HL-60 (cell line): ENCODE results near the gene GABPB1.

ENCODE experiments used
- DNase-seq, 2 experiments: peaks; one replicate each; pipeline ENCODE4 v3.0.0-alpha.2; 2010 to 2020; ENCODE audit warnings: low read depth in 1 of 2, low spot score in 1 of 2
- H3K27ac ChIP-seq: fragments of 250-450 bp; sonication (Bioruptor Pico); replicated peaks from 2 replicates; pipeline ENCODE4 v1.5.1; 2020; ENCODE audit warnings: mild to moderate bottlenecking, moderate library complexity
- H3K27me3 ChIP-seq: fragments of 250-450 bp; sonication (Bioruptor Pico); 2 replicates; pipeline ENCODE4 v1.5.1; 2021; ENCODE audit warnings: mild to moderate bottlenecking, moderate library complexity; ENCODE audit not compliant: insufficient read depth, poor library complexity, severe bottlenecking
- H3K4me3 ChIP-seq: replicated peaks from 2 replicates; pipeline ENCODE4 v1.5.1; 2011; ENCODE audit warnings: mild to moderate bottlenecking, control low read depth, low read length; ENCODE audit not compliant: insufficient read depth
- GABPA ChIP-seq: IDR thresholded peaks from 2 replicates; pipeline ENCODE4 v1.6.1; 2012; ENCODE audit warnings: low read depth
- POLR2AphosphoS5 ChIP-seq: IDR thresholded peaks from 2 replicates; pipeline ENCODE4 v1.6.1; 2012; ENCODE audit warnings: low read depth
- SPI1 ChIP-seq: IDR thresholded peaks from 2 replicates; pipeline ENCODE4 v1.6.1; 2012; ENCODE audit warnings: low read depth, mild to moderate bottlenecking, borderline replicate concordance
- TF ChIP-seq, protein P1 (sequence below): IDR thresholded peaks from one replicate; pipeline ENCODE4 v1.5.1; 2011; ENCODE audit warnings: low read length, control low read depth, inconsistent platforms; ENCODE audit not compliant: insufficient read depth
- TF ChIP-seq, protein P2 (sequence below): IDR thresholded peaks from 2 replicates; pipeline ENCODE4 v1.6.1; 2012; ENCODE audit warnings: low read depth; ENCODE audit not compliant: insufficient replicate concordance

GABPB1 gene

DNA sequence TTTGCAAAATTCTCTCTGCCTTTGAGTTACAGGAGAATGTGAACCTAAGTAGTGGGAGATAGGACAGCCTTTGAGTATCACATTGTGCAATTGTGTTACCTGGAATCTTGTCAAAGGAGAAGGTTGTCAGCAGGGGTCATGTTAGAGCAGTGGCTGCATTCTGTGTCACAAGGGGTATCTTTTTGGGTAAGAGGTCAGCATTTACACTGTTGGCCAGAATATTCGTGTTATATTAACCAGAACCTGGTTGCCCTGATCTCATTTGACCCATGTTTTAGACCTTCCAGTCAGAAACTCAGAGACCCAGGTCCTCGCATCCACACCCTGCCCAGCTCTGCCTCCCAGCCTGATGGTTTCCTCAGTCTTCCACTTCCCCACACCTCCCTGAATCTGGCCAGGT lies 116.7 kb downstream of the GABPB1 start:
- DNase-seq, result no peak
- Histone ChIP-seq H3K4me3 (no peak overlapping the region), H3K27me3 (no peaks in the 10 kb centered on the region), H3K27ac (no peak overlapping the region)
- TF ChIP-seq, protein P1, sequence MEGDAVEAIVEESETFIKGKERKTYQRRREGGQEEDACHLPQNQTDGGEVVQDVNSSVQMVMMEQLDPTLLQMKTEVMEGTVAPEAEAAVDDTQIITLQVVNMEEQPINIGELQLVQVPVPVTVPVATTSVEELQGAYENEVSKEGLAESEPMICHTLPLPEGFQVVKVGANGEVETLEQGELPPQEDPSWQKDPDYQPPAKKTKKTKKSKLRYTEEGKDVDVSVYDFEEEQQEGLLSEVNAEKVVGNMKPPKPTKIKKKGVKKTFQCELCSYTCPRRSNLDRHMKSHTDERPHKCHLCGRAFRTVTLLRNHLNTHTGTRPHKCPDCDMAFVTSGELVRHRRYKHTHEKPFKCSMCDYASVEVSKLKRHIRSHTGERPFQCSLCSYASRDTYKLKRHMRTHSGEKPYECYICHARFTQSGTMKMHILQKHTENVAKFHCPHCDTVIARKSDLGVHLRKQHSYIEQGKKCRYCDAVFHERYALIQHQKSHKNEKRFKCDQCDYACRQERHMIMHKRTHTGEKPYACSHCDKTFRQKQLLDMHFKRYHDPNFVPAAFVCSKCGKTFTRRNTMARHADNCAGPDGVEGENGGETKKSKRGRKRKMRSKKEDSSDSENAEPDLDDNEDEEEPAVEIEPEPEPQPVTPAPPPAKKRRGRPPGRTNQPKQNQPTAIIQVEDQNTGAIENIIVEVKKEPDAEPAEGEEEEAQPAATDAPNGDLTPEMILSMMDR, result no peak
- TF ChIP-seq GABPA (no peak), POLR2AphosphoS5 (no peak), SPI1 (no peak)
- TF ChIP-seq, protein P2, sequence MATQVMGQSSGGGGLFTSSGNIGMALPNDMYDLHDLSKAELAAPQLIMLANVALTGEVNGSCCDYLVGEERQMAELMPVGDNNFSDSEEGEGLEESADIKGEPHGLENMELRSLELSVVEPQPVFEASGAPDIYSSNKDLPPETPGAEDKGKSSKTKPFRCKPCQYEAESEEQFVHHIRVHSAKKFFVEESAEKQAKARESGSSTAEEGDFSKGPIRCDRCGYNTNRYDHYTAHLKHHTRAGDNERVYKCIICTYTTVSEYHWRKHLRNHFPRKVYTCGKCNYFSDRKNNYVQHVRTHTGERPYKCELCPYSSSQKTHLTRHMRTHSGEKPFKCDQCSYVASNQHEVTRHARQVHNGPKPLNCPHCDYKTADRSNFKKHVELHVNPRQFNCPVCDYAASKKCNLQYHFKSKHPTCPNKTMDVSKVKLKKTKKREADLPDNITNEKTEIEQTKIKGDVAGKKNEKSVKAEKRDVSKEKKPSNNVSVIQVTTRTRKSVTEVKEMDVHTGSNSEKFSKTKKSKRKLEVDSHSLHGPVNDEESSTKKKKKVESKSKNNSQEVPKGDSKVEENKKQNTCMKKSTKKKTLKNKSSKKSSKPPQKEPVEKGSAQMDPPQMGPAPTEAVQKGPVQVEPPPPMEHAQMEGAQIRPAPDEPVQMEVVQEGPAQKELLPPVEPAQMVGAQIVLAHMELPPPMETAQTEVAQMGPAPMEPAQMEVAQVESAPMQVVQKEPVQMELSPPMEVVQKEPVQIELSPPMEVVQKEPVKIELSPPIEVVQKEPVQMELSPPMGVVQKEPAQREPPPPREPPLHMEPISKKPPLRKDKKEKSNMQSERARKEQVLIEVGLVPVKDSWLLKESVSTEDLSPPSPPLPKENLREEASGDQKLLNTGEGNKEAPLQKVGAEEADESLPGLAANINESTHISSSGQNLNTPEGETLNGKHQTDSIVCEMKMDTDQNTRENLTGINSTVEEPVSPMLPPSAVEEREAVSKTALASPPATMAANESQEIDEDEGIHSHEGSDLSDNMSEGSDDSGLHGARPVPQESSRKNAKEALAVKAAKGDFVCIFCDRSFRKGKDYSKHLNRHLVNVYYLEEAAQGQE, result no peak

GRCh38 chr15:50236433-50236832 lies 118.6 kb downstream of the GABPB1 start:
- Histone ChIP-seq H3K4me3 (no peak overlapping the region), H3K27ac (no peak overlapping the region), H3K27me3 (no peaks in the 10 kb centered on the region)
- DNase-seq, result no peak
- TF ChIP-seq, protein P1, result no peak
- TF ChIP-seq SPI1 (no peak), GABPA (no peak)
- TF ChIP-seq, protein P2, result no peak

DNA sequence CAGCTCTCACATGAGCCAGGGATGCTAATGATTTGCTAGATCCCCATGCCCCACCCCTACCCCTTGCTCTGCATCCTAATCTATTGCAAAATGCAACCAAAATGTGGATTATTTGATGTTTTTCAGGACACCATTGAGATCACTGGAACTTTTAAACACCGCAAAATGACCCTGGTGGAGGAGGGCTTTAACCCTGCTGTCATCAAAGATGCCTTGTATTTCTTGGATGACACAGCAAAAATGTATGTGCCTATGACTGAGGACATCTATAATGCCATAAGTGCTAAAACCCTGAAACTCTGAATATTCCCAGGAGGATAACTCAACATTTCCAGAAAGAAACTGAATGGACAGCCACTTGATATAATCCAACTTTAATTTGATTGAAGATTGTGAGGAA lies 119.2 kb downstream of the GABPB1 start:
- H3K4me3 ChIP-seq, result no peak overlapping the region
- DNase-seq, result no peak
- no peak overlapping the region for H3K27ac ChIP-seq
- no peaks in the 10 kb centered on the region for H3K27me3 ChIP-seq
- TF ChIP-seq, protein P2, result no peak
- TF ChIP-seq GABPA (no peak), POLR2AphosphoS5 (no peak), SPI1 (no peak)
- TF ChIP-seq, protein P1, result no peak
